Stimulated activated CD8-positive, alpha-beta memory T cell treated with anti-CD3 and anti-CD28 coated beads, Interleukin-15, amount 100 ng/mL, for 24 hours (primary cell): ENCODE measurements around the gene CHRM4.

Experiments used
- DNase-seq: peaks from one replicate; pipeline ENCODE4 v3.0.0-alpha.2; 2020; ENCODE audit warnings: low read depth

The CHRM4 gene

DNA sequence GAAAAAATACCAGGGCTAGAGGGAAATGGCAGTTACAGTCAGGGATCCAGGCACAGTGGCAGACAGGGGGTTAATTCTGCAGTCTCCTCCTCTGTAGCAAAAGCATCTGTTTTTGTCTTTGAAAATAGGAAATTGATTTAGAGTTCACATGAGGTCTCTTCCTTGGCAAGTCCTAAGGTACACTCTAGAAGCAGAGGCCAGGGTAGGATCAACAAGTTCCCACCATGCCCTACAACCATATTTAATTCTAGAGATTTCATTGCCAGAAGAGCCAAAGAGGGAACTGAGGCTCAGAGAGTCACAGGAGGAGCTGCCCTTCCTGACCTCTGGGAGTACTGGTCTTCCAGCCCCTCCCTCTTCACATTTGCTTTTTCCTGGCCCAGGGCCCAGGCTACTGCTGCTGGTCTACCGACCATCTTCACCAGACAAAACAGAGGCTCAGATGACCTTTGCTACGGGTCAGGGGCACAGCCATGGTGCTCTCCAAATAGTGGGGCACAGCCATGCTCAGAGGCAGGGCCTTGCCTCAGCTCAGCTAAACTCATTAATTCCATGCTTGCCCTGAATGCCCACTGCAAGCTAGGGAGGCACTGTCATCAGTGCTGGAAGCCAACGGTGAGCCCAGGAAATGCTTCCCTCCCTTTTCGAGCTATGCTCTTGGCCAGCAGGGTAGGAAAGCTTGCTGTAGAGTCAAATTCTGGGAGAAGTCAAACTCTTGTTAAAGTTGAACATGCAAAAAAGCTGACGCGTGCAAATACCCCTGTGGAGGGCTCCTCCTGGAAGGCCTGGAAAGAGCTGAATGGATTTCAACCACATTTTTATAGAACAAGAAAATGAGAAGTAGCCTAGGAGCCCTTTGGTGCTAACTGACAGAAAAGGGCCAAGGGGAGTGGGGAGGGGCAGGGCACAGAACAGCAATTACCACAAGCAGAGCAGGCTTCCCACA, 11.7 kb upstream of the CHRM4 start:
- no peak for DNase-seq

DNA sequence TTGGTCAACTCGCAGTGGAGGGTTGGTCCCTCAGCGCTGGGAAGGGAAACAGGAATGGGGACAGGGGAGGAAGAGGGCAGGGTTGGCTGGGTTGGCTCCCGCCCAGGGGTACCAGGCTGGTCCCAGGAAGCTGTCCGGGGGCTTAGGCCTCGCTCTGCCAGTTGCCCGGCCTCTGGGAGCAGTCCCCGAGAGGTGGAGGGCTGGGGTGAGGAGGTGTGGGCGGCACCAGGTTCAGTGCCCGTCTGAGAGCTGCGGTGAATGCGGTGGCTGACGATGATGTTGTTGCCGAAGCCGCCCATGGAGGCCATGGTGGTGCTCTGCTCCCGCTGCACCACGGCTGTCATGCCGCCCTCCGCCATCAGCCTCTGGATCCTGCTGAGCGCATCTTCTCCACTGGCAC, 6.0 kb upstream of the CHRM4 start:
- DNase-seq: no peak

DNA sequence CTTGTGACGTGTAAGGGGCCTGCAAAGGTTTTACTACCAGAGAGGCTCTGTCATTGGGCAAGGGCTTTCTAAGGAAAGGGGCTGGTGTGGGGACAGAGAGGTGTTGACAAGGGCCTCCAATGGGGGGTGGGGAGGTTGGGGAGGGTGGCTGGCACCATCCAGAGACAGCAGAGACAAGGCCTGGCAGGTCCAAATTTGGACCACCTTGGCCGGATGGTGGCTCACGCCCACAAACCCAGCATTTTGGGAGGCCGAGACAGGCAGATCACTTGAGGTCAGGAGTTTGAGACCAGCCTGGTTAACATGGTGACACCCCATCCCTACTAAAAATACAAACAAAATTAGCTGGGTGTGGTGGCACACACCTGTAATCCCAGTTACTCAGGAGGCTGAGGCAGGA, 2.2 kb upstream of the CHRM4 start:
- no peak for DNase-seq

DNA sequence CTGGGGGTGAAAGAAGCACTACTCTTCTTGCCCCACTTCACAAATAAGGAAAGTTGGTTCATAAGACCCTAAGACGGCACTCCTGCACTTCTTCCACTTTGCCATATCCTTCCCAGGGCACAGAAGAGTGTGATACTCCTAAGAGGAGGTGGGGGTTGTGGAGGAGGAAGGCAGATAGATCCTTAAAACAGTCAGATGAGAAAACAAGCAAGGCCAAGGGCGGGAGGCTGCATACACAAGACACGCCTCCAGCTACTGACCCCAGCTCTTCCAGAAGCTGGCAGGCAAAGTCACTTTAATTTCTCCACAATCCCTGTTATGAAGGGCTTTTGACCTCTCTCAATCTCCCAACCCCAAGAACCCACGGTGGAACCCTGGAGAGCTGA, 1.6 kb upstream of the CHRM4 start:
- DNase-seq: no peak

DNA sequence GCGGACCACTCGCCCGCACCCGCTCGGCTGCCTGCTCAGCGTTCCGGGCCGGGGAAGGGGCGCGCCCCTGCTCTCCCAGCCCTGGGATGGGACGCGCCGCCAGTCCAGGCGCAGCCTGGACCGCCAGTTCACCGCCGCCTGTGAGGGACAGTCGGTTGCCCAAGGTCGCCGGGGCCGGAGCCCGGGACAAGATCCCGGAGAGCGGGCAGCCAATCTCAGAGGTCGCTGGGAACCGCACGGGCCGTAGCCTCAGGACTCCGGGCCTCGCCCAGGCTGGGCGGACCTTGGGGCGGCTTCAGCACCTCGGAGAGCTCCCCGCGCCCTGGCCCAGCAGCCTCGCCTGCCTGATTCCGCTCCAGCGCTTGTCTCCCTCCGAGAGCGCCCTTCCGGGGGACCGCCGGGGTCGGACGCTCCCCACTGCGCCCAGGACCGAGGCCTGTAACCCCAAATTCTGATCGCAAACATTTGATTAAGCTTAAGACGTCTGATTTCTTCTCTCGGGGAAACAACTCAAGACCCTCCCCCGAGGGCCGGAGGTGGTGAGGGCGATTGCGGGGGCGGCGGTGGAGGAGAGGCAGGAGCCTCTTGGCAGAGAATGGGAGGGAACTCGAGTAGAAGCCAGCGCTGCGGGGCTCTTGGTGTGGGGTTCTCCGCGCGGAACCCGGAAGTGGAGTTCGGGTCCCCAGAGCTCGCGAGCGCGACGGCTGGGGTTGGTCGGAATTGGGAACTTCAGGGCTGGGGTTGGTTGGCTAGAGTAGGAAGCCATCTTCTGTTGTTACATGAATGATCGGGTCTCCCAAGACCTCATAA, 1.1 kb upstream of the CHRM4 start:
- DNase-seq: peak; percentile 53

DNA sequence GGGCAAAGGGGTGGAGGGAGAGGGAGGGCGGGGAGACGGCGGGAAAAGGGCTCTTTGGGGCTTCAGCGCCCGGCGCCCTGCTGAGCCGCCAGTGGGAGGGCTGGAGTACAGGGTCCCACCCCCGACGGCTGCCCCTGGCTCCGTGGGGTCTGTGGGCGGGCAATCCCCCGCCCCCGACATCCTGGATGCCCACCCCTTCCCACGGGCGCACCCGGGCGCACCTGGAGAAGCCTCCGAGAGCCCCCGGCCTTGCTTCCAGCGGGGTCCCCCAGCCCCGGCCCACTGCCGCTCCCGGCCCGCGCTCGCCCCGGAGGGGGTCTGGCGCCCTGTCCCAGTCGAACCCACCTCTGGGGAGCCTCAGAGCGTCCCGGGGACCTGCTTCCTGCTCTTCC, 394 bp downstream of the CHRM4 start:
- no peak for DNase-seq

DNA sequence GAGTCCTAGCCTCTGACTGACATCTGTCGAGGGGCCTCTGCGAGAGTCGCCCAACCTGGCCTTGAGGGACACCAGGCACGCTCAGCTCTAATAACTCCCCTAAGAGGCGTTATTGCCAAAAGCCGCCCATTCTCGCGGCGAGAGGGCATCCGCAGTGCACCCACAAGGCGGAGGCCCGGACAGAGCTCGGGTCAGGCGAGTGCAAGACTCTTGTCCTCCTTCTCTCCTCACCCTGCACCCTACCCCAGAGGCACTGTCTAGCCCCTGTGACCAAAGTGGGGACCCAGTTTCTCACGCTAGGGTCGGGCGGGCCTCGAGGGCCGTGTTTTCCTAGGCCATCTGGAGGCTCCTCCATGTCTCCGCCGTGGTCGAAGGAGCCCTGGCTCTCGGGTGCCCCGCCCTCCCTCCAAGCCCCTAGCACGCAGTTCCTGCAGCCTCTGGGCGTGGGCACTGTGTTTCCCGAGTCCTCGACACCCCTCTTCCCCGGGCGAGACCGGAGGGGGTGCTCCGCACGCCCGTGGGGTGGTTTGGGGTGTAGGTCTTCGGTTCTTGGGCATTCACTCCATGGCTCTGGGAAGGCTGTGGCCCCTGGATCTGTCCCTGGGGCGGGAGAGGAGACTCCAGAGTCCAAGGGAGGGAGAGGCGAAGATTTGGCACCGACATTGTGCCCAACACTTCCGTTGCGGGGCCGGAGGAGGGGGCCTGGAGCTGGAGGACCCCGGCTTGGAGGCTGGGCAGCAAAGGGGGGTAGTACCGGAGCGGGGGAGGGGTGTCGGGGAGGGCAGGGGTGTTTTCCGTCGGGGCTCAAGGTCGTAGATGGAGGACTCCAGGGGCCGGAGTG, 1.0 kb downstream of the CHRM4 start:
- no peak for DNase-seq

DNA sequence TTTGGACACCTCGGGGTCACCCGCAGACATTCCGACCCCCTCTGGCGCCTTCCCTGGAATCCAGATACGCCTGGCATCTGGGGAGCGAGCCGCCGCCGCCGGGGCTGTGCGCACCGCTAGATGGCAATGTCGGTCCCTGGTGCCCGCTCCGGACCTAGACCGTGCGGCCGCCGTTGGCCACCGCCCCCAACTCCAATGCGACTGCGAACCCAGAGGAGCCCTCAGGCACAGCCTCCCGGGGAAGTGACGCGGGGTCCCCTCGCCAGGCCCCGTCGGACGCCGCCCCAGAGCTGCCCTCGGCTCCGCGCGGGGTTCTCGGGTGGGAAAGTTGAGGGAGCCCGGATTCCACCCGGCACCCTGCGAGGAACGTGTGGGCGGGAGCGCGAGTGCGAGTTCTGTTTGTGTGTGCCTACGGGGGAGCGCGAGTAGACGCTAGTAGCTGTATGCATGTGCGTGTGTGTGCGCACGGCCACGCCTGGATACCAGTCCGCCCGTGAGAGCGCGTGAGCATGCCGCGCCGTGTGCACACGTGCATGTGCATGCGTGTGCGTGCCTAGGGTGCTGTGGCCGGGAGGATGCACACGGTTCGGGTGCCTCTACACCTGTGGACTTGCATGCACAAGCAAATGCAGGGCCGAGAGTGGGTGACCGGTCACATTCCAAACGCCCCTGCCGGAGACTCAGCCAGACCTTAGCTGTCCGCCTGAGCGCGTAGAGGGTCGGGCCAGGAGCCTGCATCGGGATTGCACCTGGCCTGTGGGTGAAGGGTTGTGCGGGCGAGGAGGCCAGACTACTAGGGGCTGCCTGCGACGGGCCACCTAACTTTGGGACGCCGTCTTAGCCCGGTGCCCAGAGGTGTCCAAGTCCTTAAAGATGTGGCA, 1.9 kb downstream of the CHRM4 start:
- no peak for DNase-seq

DNA sequence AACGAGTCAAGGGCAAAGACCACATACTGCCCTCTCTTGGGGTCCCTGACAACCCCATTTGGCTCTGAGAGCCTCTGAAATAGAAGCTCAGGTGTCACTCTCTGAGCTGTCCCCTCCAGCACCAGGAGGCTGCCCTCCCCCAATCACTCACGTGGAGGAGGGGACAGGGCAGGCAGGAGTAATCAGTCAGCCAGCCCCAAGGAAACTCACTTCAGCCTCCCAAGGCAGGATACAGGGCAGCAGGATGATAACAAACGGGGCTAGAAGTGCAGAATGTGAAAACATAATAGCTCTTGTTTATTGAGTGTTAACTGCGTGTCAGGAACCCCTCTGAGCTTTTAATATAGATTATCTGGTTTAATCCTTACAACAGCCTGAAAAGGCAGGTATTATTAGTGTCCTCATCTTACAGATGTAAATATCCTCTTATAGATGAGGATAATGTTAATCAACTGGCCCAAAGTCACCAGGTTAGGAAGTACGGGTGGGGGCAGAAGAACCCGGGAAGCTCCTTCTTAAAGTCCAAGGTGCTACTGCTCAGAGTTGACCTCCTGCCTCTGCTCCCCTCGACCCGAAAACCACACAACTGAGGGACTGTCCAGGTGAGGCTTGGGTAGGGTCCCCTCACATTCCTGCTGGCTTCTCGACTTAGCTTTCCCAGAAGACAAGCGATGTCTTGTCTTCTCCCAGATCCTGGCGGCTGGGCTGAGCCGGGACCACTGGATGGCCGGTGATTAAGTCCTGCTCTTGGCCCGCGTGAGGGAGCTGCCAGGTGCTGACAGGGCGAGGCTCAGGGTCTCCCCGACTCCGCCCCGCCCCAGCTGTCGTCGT, 2.7 kb downstream of the CHRM4 start:
- DNase-seq: no peak

DNA sequence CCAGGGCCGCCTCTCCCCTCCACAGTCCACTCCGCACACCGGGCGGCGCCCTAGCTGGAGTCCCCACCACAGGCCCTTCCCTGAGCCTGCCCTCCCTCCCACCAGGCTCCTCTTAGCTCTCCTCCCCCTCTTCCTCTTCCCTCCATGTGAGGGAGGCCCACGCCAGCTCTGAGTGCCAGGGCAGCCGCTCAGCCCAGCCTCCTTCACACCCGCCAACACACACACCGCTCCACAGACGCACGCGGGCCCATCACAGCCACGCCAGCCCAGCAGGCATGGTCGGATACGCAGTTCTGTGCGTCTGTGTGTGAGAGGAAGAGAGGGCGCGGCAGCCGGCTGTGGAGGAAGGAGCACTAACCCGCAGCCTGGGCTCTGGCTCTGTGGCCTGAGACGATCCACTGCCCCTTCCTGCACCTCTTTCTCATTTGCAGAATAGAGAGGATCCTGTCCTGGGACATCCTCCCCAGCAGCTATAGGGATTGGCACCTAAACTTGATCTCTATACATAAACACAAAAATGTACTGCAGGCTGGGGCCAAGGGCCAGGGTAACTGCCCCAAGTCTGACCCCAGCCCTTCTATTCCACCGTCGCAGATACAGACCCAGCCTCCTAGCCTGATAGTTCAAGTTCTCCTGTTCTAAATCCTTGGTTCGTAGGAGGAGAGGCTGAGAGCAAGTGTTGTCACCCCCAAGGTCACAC, 3.5 kb downstream of the CHRM4 start:
- no peak for DNase-seq

DNA sequence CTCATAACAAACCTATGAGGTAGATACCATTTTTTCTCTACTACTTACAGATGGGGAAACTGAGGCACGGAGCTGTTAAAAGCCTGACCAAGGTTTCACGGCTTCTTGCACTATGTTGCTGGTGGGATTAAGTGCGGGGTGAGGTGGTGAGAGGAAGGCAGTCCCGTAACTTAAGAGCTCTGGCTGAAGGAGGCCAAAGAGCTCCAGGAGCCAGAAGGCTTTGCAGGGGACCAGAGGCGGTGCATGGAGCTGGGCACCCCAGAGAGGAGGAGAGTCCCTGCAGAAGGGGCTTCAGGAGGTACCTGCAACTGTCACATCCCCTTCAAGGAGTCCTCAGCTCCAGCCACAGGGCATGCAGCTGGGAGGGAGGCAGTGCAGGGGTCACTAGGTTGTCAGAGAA, 4.1 kb downstream of the CHRM4 start:
- no peak for DNase-seq

DNA sequence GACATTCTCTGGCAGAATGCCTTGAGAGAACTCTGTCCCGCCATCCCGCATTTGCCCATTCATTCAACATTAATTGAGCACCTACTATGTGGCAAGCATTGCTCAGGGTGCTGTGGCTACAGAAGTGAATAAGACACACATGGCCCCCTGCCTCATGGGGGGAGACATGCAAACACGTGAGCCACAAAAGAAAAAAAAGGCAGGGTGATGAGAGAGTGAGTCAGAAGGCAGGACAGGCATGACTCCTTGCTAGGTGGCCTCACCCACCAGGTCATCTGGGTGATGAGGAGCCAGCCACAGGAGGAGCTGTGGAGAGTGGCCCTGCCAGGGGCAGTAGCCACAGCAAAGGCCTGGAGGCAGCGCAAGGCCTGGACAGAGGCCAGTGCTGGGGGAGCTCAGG, 4.9 kb downstream of the CHRM4 start:
- DNase-seq: no peak

DNA sequence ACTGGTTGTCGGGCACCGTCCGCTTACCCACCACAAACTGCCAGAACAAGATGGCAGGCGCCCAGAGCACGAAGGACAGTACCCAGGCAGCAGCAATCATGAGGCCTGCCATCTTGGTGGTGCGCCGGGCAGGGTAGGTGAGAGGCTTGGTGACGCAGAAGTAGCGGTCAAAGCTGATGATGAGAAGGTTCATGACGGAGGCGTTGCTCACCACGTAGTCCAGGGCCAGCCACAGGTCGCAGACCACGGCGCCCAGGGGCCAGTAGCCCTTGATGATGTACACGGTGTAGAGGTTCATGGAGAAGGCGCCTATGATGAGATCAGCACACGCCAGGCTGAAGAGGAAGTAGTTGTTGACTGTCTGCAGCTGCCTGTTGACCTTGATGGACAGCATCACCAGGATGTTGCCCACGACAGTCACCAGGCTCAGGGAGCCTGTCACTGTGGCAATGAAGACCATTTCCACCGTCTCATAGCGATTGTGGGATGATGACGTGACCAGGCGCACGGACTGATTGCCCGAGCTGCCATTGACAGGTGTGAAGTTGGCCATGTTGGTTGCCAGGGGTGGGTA, 5.5 kb downstream of the CHRM4 start:
- no peak for DNase-seq

DNA sequence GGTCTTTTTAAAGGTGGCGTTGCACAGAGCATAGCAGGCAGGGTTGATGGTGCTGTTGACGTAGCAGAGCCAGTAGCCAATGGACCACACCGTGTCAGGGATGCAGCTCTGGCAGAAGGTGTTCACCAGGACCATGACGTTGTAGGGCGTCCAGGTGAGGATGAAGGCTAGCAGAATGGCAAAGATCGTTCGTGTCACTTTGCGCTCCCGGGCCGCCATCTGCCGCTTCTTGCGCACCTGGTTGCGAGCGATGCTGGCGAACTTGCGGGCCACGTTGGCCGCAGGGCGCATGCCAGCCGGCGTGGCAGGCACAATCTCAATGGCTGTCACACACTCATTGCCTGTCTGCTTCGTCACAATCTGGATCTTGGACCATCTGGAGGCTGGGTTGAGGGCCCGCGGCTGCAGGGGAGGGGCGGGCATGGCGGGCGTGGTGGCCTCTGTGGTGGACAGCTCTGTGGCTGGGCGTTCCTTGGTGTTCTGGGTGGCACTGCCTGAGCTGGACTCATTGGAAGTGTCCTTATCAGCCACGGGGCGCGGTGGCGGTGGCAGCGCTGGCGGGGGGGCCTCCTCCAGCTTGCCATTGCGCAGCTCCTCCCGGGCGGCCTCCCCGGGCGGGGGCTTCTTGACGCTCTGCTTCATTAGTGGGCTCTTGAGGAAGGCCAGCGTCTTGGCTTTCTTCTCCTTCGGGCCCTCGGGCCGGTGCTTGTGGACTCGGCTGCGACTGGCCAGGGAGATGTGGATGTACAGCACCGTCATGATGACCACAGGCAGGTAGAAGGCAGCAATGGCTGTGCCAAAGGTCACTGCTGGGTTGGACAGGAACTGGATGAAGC, 6.2 kb downstream of the CHRM4 start:
- no peak for DNase-seq

DNA sequence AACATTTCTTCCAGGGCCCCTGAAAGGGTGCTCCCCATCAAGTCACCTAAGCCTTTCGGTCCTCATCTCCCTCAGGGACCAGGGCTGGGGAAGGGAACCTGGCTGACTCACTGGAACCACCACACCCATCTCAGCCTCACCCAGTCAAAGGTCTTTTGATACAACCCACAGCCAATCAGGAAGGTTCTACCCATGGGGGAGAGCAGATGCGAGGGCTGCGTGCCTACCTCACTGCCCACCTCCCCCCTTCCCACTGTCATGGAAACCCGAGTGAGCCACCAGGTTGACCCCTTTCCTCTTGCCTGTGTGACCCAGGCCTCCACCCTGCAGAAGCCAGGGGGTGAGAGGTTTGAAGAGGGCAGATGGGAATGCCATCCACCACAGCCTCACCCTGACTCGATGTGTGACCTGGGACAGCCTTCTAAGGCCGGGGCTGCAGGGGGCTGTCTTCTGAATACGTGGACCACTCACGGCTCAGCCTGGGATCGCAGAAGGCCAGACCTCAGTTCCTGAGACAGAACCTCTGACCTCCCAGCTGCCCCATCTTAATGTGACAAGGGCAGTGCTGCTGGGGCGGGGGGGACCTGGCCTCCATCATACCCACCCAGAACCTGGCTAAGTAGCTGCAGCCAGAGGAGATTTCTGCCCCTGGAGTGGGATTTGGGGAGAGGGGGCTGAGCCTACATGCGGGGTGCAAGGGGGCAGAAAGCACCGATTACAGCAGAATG, 7.4 kb downstream of the CHRM4 start:
- no peak for DNase-seq

DNA sequence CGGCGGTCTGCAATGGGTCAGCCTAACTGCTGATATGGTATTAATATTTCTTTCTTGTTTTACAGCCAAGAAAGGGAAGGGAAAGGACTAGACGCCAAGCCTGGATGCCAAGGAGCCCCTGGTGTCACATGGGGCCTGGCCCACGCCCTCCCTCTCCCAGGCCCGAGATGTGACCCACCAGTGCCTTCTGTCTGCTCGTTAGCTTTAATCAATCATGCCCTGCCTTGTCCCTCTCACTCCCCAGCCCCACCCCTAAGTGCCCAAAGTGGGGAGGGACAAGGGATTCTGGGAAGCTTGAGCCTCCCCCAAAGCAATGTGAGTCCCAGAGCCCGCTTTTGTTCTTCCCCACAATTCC, 8.2 kb downstream of the CHRM4 start:
- no peak for DNase-seq

DNA sequence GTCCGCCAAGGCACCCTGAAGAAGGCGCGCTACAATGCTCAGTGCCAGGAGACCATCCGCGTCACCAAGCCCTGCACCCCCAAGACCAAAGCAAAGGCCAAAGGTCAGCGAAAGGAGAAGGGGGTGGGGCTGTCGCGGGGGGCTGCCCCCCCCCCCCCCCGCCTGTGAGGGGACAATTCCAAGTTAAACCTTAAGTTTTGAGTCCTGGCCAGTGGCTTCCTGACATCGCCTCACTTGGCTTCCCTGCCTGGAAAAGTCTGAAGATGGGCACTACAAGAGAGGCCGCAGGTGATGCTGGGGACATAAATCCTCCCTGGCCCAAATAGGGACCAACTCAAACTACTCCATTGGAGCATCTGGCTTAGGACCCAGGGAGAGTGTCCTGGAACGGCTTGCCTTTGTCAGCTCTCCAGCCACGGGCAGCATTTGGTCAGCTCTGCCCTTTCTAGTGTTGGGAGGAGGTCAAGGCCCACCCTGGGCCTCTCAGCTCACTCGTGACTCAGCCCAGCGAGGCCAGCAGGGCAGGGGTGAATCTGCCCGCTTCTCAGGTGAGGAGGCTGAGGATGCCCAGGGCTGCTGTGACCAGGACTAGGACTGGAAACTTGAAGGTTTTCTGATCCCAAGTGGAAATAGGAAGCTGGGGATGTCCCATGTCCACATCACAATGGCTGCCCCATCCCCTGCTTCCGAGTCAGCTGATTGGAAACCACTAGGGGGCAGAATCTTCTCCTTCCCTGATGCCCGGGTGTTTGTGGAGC, 8.8 kb downstream of the CHRM4 start:
- no peak for DNase-seq
